ENCODE data around the gene TCP10L. TPM values are rescaled to one million over a fixed set of nuclear protein-coding genes. Genes with fewer than 3 reads are reported as not detected.
"Not testable (repeated sequence)": the region's sequence is repeated elsewhere in the genome, so short reads cannot be mapped to it uniquely, and the experiment has no call there.

The TCP10L gene
- total RNA-seq, 1 experiment from 2014 or later = 0.96 TPM

DNA sequence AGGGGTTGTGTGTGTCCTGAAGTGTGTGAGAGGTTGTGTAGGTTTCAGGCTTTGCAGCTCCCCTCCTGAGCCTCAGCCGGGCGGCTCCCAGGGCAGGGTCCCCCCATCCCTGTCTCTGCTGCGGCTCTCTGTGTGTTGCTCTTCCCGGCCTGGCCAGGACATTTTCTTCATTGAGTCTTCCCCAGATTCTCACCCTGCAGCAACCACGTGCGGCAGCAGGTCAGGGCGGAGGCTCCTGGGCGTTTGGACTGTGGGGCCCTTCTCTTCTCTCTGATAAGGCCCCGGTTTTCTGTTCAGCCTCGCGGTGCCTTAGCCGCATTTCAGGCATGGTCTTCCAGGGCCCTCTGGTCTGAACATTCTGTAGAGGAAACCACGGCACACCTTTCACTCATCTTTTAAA is 1.8 kb upstream of the TCP10L start:
- DNase-seq (ENCODE audit: low read depth) = no peak

DNA sequence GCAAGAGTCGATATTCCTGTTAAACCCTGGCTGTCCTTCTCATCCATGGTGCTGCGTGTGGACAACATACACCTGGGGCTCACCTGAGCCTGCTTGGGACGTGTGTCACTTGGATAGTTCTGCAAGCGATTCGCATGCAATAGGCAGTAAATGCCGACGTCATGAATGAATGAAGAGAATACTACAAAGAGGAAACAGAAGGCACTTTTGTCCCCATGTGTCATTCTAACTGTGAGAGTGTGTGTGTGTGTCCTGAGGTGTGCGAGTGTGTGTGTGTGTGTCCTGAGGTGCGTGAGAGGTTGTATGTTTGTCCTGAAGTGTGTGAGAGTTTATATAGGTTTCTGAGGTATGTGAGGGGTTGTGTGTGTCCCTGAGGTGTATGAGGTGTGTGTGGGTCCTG is 647 bp upstream of the TCP10L start:
- no peak for DNase-seq (ENCODE audit: low read depth)

DNA sequence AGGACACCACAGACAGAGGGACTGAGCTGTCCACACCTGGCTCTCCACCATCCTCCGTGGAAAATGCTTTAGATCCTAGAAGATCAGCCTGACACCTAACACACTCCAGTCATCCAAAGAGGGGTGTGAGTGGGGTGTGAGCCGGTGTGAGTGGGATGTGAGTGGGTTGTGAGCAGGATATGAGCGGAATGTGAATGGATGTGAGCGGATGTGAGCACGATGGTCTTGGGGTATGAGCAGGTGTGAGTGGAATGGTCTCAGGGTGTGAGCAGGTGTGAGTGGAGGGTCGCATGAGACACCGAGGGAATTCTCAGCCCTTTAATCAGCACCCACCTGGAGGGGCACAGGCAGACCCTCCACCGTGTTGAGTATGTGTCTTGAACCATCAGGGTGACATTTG is 851 bp downstream of the TCP10L start:
- no peak for DNase-seq (ENCODE audit: low read depth)

DNA sequence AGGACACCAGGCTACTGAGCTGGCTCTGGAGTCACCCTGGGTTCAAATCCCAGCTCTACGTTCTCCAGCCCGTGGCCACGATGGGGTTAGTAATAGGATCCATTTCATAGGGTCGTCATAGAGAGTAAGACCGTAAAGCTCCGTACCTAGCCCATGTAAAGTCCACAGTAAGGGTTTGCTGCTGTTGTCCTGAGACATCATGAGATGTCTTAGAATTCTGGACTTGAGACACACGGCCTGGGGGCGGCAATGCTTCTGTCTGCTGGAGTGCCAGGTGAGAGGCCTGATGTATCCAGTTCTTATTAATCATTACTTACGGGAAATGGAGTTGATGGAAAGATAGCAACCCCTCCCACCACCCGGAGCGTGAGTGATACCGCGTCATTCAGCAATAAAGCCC is 3.6 kb downstream of the TCP10L start:
- DNase-seq (ENCODE audit: low read depth) = no peak

DNA sequence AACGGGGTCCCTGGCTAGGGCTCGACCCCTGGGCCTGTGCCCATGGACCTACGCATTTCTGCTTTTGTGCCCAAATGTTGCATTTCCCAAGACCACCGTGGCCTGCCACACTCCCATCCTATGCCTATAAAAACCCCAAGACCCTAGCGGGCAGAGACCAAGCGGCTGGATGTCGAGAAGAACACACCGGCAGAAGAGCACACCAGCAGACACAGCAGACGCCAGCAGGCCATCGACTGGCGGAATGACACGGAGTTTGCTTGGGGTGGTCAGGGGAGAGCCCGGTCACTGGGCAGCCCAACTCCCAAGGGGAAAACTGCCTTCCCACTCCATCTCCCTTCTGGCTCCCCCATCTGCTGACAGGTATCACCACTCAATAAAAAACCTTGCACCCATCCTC is 4.4 kb downstream of the TCP10L start:
- DNase-seq (ENCODE audit: low read depth) = no peak

DNA sequence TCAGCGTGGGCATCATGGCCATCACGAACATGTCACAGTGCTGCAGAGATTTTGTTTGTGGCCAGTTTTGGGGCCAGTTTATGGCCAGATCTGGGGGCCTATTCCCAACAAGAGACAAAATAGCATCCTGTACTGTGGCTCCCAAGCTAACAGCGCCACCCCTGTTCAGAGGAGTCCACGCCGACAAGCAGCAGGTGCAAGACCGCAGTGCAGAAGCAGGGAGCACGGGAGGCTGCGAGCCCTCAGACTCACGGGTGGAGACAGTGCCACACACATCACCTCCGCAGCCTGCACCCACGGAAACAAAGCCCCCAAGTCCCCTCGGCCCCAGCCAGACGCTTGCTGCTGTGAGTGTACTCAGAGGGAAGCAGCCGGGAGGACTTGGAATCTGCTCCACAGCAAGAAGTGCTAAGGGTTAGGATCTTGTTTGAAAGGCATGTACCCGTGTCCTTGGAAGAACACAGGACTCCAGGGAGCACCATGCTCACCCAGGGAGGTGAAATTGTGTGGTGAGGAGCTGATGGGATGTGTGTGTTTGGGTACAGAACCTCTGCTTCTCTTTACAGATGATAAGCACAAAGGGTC is 7.1 kb downstream of the TCP10L start:
- DNase-seq (ENCODE audit: low read depth) = peak; percentile 28

DNA sequence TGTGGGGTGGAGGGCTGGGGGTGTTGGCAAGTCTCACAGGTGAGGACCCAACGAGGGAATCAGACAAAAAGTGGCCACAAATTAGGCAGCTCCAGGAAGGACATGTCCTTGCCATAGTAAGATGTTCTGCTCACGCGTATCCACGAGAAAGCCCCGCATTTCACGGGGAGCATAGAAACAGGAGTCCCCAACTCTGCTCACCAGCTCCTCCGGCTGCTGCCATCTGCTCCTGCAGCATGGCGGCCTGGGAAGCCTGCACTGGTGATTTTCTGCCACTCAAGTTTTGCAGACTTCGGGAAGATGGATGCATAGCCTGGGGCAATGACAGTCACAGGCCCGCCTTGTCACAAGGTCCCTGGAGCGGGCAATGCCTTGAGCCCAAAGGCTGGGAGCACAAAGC is 9.3 kb downstream of the TCP10L start:
- DNase-seq (ENCODE audit: low read depth) = no peak

DNA sequence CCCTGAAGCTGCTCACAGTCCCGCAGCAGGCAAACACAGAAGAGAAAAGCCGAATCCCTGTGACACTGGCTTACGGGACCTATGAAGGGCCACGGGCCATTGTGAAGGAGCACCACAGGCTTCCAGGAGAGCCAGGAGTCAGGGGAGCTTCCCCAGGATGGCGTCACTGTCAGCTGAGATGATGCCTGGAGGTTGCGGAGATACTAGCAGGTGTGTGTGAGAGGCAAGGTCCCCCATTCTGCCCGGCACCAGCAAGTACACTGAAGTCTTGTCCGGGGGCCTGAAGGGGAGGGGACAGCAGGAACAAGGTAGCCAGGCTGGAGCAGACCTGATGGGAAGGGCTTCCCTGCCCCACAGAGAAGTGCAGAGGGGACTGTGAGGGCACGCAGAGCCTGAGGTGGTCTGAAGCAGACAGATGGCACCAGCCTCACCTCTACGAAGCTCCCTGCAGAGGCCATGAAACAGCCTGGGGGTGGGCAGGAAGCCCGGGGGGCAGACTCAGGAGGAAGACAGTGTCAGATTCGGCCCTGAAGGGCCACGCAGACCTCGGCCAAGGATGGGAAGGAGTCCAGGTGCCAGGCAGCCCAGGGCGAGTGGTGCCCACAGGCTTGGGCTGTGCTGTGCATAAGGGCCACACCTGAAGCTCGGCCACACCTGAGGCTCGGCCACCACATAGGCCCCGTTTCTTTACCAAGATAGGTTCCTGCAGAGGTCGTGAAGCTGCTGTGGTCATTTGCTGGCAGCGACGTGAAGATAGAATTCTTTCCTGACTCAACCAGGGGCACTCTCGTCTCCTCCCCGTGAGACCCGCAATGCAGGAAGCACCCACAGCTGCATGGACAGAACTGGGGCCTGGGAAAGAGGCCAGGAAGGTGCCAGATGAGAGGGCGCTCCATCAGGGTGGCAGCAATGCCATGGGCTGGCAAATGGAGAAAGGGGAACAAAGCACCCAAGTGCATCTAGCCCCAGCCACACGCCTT is 10.1 kb downstream of the TCP10L start:
- DNase-seq (ENCODE audit: low read depth) = no peak

DNA sequence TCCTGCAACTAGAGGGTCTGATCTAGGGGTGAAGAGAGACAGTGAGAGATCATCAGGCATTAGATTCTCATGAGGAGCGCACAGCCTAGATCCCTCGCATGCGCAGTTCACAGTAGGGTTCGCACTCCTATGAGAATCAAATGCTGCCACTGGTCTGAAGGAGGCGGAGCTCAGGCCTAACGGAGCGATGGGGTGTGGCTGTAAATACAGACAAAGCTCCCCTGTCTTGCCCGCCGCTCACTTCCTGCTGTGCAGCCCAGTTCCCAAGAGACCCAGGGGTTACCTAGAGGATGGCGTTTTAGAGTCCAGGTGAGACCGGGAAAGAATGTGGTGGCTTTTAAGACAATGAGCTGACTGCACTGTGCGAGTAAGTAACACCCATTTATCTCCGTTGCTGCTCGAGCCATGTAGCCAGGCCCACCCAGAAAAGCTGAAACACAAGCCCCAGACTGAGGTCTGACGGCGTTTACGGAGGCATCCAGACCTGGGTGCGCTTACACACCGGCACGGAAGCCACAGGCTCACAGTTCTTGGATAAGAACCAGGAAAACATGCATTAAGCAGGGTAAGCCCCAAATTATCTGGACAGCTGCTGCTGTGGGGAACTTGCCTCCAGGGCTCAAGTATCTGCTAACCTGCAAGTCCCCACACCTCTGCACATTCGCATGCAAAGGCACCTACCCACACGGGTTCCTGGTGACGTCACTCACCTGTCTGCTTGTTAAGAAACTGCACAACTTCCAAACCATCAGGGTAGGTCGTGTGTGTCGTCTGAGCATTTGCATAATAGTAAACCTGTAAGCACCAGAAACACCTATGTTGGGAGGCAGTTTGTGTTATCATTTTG is 12.5 kb downstream of the TCP10L start:
- no peak for DNase-seq (ENCODE audit: low read depth)

DNA sequence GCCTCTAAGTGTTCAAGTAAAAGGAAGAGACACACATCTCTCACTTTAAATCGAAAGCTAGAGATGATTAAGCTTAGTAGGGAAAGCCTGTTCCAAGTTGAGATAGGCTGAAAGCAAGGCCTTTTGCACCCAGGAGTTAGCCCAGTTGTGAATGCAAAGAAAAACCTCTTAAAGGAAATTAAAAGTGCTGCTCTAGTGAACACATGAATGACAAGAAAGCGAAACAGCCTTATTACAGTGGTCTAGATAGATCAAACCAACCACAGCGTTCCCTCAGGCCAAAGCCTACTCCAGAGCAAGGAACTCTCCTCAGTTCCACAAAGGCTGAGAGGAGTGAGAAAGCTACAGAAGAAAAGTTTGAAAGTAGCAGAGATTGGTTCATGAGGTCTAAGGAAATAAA is 14.9 kb downstream of the TCP10L start:
- DNase-seq (ENCODE audit: low read depth) = peak; percentile 53

DNA sequence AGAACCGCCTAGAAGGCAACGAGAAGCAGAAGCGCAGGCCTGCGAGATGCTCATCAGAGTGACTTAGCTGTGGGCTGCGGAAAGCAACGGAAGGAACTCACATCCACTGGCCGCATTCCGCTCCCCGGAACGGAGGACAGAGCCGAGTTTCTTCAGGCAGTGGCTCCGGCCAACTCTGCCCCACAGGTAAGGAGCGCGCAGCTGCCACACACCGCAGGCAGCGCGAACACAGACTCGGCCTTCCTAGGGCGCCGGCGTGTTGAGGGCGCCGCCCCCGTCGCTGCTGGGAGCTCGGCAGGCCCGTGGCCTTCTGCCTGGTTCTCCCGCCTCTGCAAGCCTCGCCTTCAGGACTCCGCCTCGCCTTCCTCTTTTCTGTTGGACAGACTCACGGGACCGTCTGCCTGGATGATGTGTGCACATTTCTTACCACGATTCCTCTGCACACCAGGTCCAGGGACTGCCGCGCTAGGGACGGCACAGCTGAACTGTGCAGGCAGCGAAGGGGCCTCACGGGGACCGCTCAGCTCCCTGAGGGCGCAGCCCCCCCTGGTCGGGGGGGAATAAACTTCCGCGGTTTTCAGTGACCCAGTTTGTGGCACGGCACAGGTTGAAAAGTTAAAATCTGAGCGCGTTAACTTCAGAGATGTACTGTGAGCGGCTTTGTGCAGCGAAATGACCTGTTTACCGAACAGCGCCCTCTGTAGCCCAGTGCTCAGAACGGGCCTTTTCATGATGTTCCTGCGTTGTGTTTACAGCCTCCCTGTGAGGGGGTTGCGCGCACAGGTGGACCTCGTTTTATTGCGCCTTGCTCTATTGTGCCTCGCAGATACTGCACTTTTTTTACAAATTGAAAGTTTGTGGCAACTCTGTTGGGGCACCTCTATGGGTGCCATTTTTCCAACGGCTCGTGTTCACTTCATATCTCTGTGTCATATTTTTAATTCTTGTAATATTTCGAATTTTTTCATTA is 15.8 kb downstream of the TCP10L start:
- peak; percentile 74 for DNase-seq (ENCODE audit: low read depth)

DNA sequence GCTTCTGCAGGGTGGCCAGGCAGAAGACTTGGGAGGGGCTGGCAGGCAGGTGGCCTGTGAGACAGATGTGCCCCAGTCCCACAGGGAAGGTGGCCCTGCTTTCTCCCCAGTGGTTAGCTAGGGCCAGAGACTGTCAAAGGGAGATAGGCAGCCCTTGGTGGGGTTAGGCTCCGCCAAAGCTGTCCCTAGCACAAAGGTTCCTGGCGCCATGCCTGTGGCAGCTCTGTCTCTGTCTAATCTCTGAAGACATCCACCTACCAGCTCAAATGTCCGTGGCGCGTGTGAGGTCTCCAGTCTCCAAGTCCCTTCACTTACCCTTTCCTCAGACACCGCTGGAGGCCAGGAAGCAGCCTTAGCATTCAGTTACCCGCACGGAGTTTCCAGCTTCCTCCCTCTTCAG is 17.7 kb downstream of the TCP10L start:
- no peak for DNase-seq (ENCODE audit: low read depth)

DNA sequence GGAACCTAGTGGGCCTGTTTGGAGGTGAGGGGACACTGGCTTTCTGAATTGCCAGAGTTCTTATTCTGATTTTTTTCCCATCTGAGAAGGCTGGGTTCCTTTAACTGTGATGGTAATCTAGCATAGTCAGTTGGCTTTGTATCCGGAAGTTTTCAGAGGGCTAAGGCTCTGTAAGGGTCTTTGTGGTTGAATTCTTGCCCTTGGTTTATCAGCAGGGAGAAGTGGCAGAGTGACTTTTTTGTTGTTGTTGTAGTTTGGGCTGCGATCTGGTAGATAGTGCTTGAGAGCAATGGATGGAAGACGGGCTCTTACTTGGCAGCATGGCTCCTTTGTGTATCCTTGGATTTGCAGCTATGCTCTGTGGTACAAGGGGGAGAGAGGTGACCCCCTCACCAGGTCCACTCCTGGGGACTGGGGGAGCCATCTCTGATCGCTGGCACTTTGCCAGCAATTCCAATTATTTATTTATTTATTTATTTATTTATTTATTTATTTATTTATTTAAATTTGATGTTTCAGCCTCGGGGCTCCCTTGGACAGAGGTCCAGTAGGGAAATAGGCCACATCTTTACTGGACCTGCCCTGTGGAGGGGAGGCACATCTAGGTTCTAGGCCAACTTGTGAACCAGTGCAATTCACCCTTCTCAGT is 18.5 kb downstream of the TCP10L start:
- DNase-seq (ENCODE audit: low read depth) = no peak

DNA sequence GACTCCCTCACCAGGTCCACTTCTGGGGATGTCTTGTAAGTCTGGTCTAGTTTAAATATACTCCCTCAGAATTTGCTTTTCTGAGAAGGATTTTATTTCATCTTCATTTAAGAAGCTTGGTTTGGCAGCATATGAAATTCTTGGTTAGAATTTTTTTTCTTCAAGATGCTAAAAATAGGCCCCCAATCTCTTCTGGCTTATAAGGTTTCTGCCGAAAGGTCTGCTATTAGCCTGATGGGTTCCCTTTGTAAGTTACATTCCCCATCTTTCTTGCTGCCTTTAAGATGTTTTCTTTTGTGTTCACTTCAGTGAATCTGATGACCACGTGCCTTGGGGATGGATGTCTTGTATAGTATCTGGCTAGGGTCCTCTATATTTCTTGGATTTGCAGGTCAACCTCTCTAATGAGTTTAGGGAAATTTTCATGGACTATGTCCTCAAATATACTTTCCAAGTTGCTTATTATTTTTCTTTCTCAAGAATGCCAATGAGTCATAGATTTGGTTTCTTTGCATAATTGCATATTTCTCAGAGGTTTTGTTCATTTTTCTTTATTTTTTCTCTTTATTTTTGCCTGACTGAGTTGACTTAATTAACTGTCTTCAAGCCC is 19.4 kb downstream of the TCP10L start:
- DNase-seq (ENCODE audit: low read depth) = no peak

DNA sequence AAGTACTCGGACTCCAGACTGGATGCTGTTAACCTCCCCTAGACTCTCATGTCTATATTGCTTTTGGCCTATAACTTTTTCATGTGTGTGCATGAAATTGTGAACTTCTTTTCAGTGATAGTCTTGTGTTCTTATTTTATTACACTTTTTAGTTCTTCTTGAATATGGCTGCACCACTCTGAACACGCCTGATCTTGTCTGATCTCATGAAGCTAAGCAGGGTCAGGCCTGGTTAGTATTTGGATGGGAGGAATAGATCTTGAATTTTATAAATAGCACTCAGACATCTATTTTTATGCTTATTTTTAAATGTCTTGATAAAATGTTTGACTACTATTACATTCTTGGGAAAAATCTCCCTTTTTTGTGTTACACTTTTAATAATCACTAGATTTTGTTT is 22.4 kb downstream of the TCP10L start:
- DNase-seq (ENCODE audit: low read depth) = no peak

DNA sequence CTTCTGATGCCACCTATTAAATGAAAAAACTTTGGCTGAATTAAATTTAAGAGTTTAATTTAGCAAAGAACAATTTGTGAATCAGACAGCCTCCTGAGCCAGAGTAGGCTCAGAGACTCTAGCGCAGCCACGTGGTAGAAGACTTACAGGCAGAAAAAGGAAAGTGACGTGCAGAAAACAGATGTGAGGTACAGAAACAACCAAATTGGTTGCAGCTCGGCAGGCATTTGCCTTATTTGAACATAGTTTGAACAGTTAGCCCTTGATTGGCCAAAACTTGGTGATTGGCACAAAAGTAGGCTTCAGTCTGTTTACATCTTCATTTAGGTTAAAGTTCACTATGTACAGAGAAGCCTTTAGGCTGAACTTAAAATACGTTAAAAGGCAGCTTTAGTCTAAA is 22.9 kb downstream of the TCP10L start:
- DNase-seq (ENCODE audit: low read depth) = peak; percentile 78

DNA sequence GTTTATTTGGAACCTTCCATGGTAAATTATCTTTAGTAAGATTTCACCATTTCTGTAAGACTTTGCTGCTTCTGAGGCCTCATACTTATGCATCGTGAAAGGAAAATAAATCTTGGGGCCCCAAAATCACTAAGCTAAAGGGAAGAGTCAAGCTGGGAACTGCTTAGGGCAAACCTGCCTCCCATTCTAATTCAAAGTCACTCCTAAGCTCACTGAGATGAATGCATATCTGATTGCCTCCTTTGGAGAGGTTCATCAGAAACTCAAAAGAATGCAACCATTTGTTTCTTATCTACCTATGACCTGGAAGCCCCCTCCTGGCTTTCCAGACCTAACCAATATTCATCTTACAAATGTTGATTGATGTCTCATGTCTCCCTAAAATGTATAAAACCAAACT is 23.8 kb downstream of the TCP10L start:
- not testable (repeated sequence) for DNase-seq (ENCODE audit: low read depth)

DNA sequence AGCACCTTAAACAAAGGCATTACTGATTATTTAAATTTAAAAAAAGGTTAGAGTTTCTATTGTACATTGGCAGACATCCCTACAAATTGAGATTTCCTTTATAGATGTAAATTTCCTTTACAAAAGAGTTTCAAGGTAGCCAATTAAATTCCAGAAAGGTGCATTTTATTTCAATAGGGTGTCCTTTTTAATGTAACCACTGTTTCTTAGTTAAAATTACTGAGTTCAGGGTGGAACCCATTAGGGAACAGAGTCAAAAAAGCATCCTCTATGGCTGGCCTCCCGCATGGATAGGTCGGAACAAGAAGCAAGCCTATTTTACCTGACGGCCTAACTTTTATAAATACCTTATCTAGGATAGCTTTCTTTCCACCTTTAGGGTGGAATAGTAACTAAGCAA is 24.4 kb downstream of the TCP10L start:
- no peak for DNase-seq (ENCODE audit: low read depth)

DNA sequence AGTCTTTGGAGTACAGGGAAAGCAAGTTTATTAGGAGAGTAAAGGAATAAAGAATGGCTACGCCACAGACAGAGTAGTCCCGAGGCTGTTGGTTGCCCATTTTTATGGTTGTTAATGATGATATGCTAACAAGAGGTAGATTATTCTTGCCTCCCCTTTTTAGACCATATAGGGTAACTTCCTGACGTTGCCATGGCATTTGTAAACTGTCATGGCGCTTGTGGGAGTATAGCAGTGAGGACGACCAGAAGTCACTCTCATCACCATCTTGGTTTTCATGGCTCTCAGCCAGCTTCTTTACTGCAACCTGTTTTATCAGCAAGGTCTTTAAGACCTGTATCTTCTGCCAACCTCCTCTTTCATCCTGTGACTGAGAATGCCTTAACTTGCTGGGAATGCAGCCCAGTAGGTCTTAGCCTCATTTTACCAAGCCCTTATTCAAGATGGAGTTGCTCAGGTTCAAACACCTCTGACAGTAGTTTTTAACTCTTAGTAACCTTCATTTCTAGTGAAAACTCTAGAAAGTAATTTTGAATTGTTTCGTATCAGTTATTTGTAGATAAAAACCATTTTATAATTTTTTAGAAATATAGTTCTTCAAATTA is 26.2 kb downstream of the TCP10L start:
- no peak for DNase-seq (ENCODE audit: low read depth)

DNA sequence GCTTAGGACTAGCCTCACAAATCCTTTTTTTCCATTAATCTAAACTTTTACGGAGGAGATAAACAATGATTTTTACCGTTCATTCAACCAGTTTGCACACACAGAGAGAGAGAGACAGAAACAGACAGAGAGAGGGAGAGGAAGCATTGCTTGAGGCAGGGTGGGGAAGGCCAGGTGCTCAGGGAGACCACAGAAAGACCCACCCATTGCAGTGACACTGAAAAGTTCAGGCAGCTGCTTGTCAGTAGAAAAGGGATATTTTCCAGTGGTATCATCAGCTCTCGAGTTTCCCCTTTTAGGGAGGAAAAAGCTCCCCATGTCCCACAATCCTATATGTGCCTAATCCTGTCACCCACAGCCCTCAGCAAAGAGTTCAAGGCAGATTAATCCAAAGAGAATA is 27.2 kb downstream of the TCP10L start:
- no peak for DNase-seq (ENCODE audit: low read depth)

All from RPMI7951 (cell line).